ENCODE data around the gene RETREG1.

The RETREG1 gene

GRCh38 chr5:16580382-16580781, 36.4 kb downstream of the RETREG1 start:
- DNase-seq, result no peak

GRCh38 chr5:16579142-16579847, 37.5 kb downstream of the RETREG1 start:
- DNase-seq, result peak; percentile 95

DNA sequence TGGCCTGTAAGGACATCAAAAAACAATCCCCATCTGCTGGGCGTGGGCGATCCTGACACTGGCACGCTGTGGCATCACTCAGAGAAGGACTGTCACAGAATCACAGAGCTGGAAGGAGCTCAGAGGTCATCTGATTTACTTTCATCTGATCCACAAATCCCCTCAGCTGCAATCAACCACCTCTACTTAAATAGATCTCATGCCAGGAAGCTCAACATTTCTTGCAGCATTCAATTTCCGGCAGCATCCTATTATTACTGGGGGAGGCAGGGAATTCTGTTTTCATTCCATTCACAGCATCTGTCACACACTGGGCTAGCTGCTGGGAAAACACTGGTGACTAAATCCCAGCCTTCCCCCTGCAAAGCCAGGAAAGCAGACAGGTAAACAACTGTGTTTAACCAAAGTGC, 38.3 kb downstream of the RETREG1 start:
- peak; percentile 97 for DNase-seq

- no peak for DNase-seq
Observed at GRCh38 chr5:16577677-16578076, 39.1 kb downstream of the RETREG1 start.

- peak; percentile 60 for DNase-seq
Observed at GRCh38 chr5:16574789-16575721, 41.7 kb downstream of the RETREG1 start.

DNA sequence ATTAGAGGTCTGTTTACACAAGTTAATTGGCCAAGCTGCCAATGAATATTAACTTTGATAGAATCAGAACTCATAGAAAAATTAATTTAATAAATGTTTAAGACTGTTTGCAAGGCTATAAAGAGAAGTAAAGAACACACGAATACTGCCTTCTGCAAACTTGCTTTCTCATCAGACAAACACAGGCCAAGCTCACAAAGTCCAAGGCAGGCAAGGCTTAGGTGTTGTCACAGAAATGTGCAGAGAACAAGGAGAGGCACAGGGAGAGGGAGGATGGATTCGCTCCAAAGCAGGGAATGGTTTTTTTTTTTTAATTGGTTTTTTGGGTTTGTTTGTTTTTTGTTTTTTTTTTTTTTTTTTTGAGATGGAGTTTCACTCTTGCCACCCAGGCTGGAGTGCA, 43.4 kb downstream of the RETREG1 start:
- peak; percentile 89 for DNase-seq

GRCh38 chr5:16572289-16573015, 44.3 kb downstream of the RETREG1 start:
- peak; percentile 23 for DNase-seq

- peak; percentile 27 for DNase-seq
Observed at GRCh38 chr5:16571016-16571415, 45.8 kb downstream of the RETREG1 start.

DNA sequence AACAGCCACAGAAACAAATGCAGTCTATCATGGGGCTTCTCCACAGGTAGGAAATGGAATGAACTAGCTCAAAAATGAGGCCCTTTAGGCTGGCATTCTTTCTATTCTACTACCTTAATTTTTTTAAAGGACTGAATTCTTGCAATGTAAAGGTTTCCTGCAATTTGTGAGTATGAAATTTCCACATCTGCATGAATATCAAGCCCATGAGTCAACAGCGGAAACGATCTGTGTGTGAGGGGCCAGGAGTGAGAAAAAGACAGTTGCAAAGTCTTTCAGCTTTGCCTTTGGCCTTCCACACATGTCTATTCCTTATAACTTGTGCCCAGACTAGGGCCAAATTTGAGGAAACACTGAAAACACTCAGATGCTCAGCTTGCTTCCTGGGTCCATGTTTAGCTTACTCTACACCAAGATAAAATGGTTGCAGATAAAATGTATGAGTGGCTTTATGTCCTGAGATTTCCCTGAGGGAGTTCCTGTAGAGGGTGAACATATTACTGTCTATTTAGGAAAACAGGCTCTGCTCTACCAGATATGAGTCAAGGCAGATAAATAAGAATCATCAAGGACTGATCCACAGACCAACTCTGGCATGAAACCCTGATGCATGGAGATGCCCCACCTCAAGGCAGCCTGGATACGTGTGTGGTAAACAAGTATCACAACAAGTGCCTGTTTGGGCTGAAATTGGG, 46.5 kb downstream of the RETREG1 start:
- no peak for DNase-seq

- peak; percentile 99 for DNase-seq
Observed at GRCh38 chr5:16568875-16569580, 47.8 kb downstream of the RETREG1 start.

GRCh38 chr5:16567365-16567764, 49.4 kb downstream of the RETREG1 start:
- no peak for DNase-seq

DNA sequence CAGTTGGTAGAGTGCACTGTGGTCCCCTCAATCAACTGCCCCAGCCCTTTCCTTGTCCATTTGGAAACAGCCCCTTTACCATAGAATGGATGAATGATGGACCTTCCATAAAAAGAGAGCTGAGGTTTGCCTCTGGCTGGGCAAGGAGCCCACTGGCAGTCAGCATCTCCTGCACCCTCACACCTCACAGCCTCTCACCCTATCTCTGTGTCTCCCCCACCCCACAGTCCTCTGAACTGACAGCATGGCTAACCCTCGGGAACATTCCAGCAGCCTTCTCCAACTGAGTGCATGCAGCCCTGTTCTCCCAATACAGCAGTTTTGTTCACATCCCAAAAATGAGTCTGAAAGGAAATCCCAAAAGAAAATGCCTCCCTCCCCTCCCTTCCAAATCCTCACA, 51.7 kb downstream of the RETREG1 start:
- DNase-seq, result no peak

- DNase-seq, result peak; percentile 50
Observed at GRCh38 chr5:16564248-16564867, 52.4 kb downstream of the RETREG1 start.

DNA sequence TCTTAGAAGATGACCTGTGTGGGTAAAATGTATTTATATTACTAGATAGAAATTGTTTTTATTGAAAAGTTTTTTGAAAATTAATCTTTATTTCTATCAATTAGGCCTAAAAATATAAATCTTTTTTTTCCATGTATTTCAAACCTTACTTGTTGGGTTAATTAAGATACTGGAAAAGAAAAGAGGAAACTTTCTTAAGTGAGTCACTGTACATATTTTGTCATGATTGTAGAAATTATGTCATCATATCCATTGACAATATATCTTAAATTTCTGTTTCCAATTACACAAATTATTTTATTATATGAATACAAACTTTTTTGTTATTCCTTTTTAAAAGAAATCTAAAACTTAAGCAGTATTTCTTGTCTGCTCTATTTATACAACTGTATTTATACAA, 53.1 kb downstream of the RETREG1 start:
- no peak for DNase-seq

- DNase-seq, result no peak
Observed at GRCh38 chr5:16561660-16562059, 55.1 kb downstream of the RETREG1 start.

DNA sequence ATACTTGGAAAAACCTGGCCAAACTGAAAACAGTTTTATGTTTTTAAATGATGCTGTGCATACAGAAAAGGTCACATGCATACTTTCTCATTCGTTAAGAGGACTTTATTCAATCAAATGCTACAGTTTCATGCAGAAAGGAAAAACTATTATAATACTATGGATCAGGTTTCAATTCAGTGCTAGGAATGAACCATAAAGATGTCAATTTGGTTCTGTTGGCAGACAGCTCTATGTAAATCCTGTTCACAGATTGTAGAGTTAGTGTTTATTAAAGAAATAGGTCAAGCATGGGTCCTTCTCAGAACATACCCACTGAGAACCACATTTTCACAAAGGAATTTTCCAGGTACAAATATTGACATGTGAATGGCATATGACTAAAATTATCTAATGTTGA, 57.1 kb downstream of the RETREG1 start:
- DNase-seq, result peak; percentile 81

GRCh38 chr5:16558984-16559629, 57.7 kb downstream of the RETREG1 start:
- peak; percentile 56 for DNase-seq

GRCh38 chr5:16557477-16557876, 59.3 kb downstream of the RETREG1 start:
- no peak for DNase-seq

GRCh38 chr5:16554110-16554509, 62.7 kb downstream of the RETREG1 start:
- peak; percentile 85 for DNase-seq

DNA sequence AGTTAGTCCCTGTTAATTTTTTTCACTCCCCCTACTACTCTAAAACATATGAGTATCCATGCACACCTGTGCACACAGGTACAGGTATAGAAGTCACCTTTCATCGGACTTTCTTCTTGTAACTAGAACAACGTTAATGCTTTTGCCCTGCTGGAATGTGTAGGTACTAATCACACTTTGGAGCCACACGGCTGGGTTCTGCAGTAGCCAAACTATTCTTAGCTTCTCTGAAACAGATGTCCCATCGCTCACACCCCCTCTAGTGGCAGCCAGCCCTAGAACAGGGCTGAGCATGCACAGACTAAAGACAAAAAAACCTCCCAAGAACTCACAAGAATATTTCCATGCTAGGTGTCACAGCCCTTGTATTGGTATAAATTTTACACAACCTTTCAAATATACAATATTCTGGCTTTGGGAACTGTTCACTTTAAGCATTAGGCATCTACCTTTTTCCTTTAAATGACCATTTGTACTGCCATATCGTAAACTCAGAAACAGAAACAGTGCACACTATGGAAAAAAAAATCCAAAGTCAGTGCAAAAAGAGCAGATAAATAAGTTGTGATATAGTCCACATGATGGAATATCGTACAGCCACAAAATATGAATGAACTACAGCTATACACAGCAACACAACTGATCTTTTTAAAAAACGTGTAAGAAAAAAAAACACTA, 64.0 kb downstream of the RETREG1 start:
- DNase-seq, result peak; percentile 85
